ENCODE data around the gene CENPP. TPM values are rescaled to one million over a fixed set of nuclear protein-coding genes. Genes with fewer than 3 reads are reported as not detected.

The CENPP gene
- total RNA-seq, 1 experiment from 2014 or later, result 15.6 TPM

- no peak for DNase-seq (ENCODE audit: low spot score)
- intact Hi-C loops (cut with micrococcal nuclease; ENCODE audit: unreplicated experiment), result no loop called here
- Histone ChIP-seq H3K27ac (ENCODE audit: low read depth, low read length, poor library complexity, severe bottlenecking) (no peak overlapping the region), H3K4me3 (ENCODE audit: low read depth, low read length, poor library complexity, severe bottlenecking) (no peak overlapping the region), H3K4me1 (ENCODE audit: insufficient read depth, low read length, poor library complexity, severe bottlenecking) (no peaks in the 10 kb centered on the region), H3K27me3 (replicated peaks; ENCODE audit: insufficient read depth, low read depth, low read length, poor library complexity) (no peaks in the 10 kb centered on the region), H3K36me3 (ENCODE audit: insufficient read depth, low read length, poor library complexity, severe bottlenecking) (no peaks in the 10 kb centered on the region), H3K9me3 (ENCODE audit: low read depth, low read length, poor library complexity, severe bottlenecking) (no peaks in the 10 kb centered on the region)
- TF ChIP-seq EZH2 (IDR thresholded peaks at IDR 0.05; ENCODE audit: borderline replicate concordance, low read depth, low read length, poor library complexity, severe bottlenecking) (no peak), CTCF (conservative IDR thresholded peaks at IDR 0.05; ENCODE audit: low read depth, low read length) (no peak)
- BruUV-seq (replicated peaks), result no TSS peak
- CTCF ChIA-PET, result no interaction called here
- POLR2A ChIA-PET (ENCODE audit: low non-redundant PET), result no interaction called here
Observed at GRCh38 chr9:92547356-92547755, 221.6 kb downstream of the CENPP start.

- no peak overlapping the region for H3K4me3 ChIP-seq (ENCODE audit: low read depth, low read length, poor library complexity, severe bottlenecking)
- TF ChIP-seq EZH2 (IDR thresholded peaks at IDR 0.05; ENCODE audit: borderline replicate concordance, low read depth, low read length, poor library complexity, severe bottlenecking) (no peak), CTCF (conservative IDR thresholded peaks at IDR 0.05; ENCODE audit: low read depth, low read length) (no peak)
- no peaks in the 10 kb centered on the region for H3K36me3 ChIP-seq (ENCODE audit: insufficient read depth, low read length, poor library complexity, severe bottlenecking)
- intact Hi-C loops (cut with micrococcal nuclease; ENCODE audit: unreplicated experiment), result no loop called here
- no peak overlapping the region for H3K27ac ChIP-seq (ENCODE audit: low read depth, low read length, poor library complexity, severe bottlenecking)
- no peaks in the 10 kb centered on the region for H3K27me3 ChIP-seq (replicated peaks; ENCODE audit: insufficient read depth, low read depth, low read length, poor library complexity)
- no peak for DNase-seq (ENCODE audit: low spot score)
- CTCF ChIA-PET, result no interaction called here
- POLR2A ChIA-PET (ENCODE audit: low non-redundant PET), result no interaction called here
- no peaks in the 10 kb centered on the region for H3K9me3 ChIP-seq (ENCODE audit: low read depth, low read length, poor library complexity, severe bottlenecking)
- BruUV-seq (replicated peaks), result no TSS peak
- H3K4me1 ChIP-seq (ENCODE audit: insufficient read depth, low read length, poor library complexity, severe bottlenecking), result no peaks in the 10 kb centered on the region
Observed at GRCh38 chr9:92550765-92551164, 225.0 kb downstream of the CENPP start.

GRCh38 chr9:92558612-92559374, 233.0 kb downstream of the CENPP start:
- H3K27ac ChIP-seq (ENCODE audit: low read depth, low read length, poor library complexity, severe bottlenecking), result no peak overlapping the region
- no TSS peak for BruUV-seq (replicated peaks)
- DNase-seq (ENCODE audit: low spot score), result no peak

More at GRCh38 chr9:92558612-92559374, 233.0 kb downstream of the CENPP start:
- ChIA-PET POLR2A (ENCODE audit: low non-redundant PET) (no interaction called here), CTCF (no interaction called here)
- TF ChIP-seq CTCF (conservative IDR thresholded peaks at IDR 0.05; ENCODE audit: low read depth, low read length) (no peak), EZH2 (IDR thresholded peaks at IDR 0.05; ENCODE audit: borderline replicate concordance, low read depth, low read length, poor library complexity, severe bottlenecking) (no peak)
- no peaks in the 10 kb centered on the region for H3K9me3 ChIP-seq (ENCODE audit: low read depth, low read length, poor library complexity, severe bottlenecking)
- no peaks in the 10 kb centered on the region for H3K36me3 ChIP-seq (ENCODE audit: insufficient read depth, low read length, poor library complexity, severe bottlenecking)
- no peaks in the 10 kb centered on the region for H3K4me1 ChIP-seq (ENCODE audit: insufficient read depth, low read length, poor library complexity, severe bottlenecking)
- H3K27me3 ChIP-seq (replicated peaks; ENCODE audit: insufficient read depth, low read depth, low read length, poor library complexity), result no peaks in the 10 kb centered on the region
- no peak overlapping the region for H3K4me3 ChIP-seq (ENCODE audit: low read depth, low read length, poor library complexity, severe bottlenecking)
- intact Hi-C loops (cut with micrococcal nuclease; ENCODE audit: unreplicated experiment), result no loop called here

Data from A673 (cell line).